ENCODE data around the gene OLFM1.
"Not testable (repeated sequence)": the region's sequence is repeated elsewhere in the genome, so short reads cannot be mapped to it uniquely, and the experiment has no call there.

The OLFM1 gene

GRCh38 chr9:135156525-135157510, 69.3 kb downstream of the OLFM1 start:
- DNase-seq = peak; percentile 14

GRCh38 chr9:135157856-135158563, 70.5 kb downstream of the OLFM1 start:
- DNase-seq = no peak

- DNase-seq = no peak
These were observed 71.1 kb downstream of the OLFM1 start for GRCh38 chr9:135158564-135158937.

GRCh38 chr9:135159801-135160200, 72.3 kb downstream of the OLFM1 start:
- DNase-seq = no peak

GRCh38 chr9:135160862-135161261, 73.4 kb downstream of the OLFM1 start:
- no peak for DNase-seq

- not testable (repeated sequence) for DNase-seq
These were observed 75.1 kb downstream of the OLFM1 start for GRCh38 chr9:135162599-135162998.

GRCh38 chr9:135163023-135163780, 75.7 kb downstream of the OLFM1 start:
- no peak for DNase-seq

- no peak for DNase-seq
These were observed 76.6 kb downstream of the OLFM1 start for GRCh38 chr9:135164036-135164435.

GRCh38 chr9:135165003-135165711, 77.7 kb downstream of the OLFM1 start:
- DNase-seq = no peak

GRCh38 chr9:135165756-135166519, 78.5 kb downstream of the OLFM1 start:
- no peak for DNase-seq

- DNase-seq = no peak
These were observed 79.1 kb downstream of the OLFM1 start for GRCh38 chr9:135166565-135166964.

- no peak for DNase-seq
These were observed 79.9 kb downstream of the OLFM1 start for GRCh38 chr9:135167356-135167755.

- DNase-seq = no peak
These were observed 80.6 kb downstream of the OLFM1 start for GRCh38 chr9:135167849-135168655.

GRCh38 chr9:135169709-135170226, 82.3 kb downstream of the OLFM1 start:
- no peak for DNase-seq

GRCh38 chr9:135170535-135170934, 83.1 kb downstream of the OLFM1 start:
- DNase-seq = no peak

All from stimulated activated CD4-positive, alpha-beta T cell treated with anti-CD3 and anti-CD28 coated beads, Interleukin-15, amount 100 ng/mL, for 24 hours (primary cell).